ELR (cell line): ENCODE results near the gene SDR9C7.

Experiments
- DNase-seq: peaks from one replicate; pipeline ENCODE4 v3.0.0-alpha.2; 2015; ENCODE audit warnings: low read depth

The SDR9C7 gene

GRCh38 chr12:56877195-56878009 lies 56.8 kb downstream of the SDR9C7 start:
- DNase-seq = no peak

GRCh38 chr12:56874821-56875220 lies 59.4 kb downstream of the SDR9C7 start:
- no peak for DNase-seq

- no peak for DNase-seq
These were observed 60.8 kb downstream of the SDR9C7 start for GRCh38 chr12:56873382-56873781.
